HepG2 (cell line): ENCODE data around the gene IPO13. TPM values are rescaled to one million over a fixed set of nuclear protein-coding genes. Genes with fewer than 3 reads are reported as not detected.

Experiments
- ATAC-seq: fragments of 200-7000 bp; cut with Tn5 transposase; 3 replicates; pipeline ENCODE4 v1.9.1; 2020; ENCODE audit warnings: mild to moderate bottlenecking, moderate library complexity
- BruUV-seq: library from RNA; stranded (reverse); fragments of 400-500 nt; replicated peaks from 2 replicates; lab custom pipeline; 2021; lab: Mats Ljungman, UMichigan
- CTCF ChIA-PET: fragments of 300-600 bp; formaldehyde crosslinking; extraction: SDS; loops from one replicate; lab custom pipeline; 2021; ENCODE audit warnings: low total read pairs, inconsistent platforms, low intra/inter-chr PET ratio; lab: Yijun Ruan, JAX
- POLR2A ChIA-PET: fragments of 350-600 bp; sonication (Branson Sonifier 250); formaldehyde crosslinking; loops from one replicate; lab custom pipeline; 2020; ENCODE audit warnings: antibody characterized with exemption, inconsistent platforms; lab: Yijun Ruan, JAX
- DNase-seq: peaks from one replicate; pipeline ENCODE4 v3.0.0-alpha.2; 2015; ENCODE audit warnings: low spot score
- FAIRE-seq: peaks from 3 replicates; lab custom pipeline; 2011; peaks lifted over from hg19 to GRCh38; lab: Jason Lieb, UNC
- H2AFZ ChIP-seq: one replicate; pipeline ENCODE4 v1.6.1; 2011; ENCODE audit warnings: low read length, inconsistent platforms
- H3K27ac ChIP-seq: fragments of 300-600 bp; 3 replicates; pipeline ENCODE4 v1.8.0; 2011; ENCODE audit warnings: mixed run types, mild to moderate bottlenecking, mixed read lengths, low read length, inconsistent platforms; ENCODE audit not compliant: insufficient read depth; ENCODE audit errors: extremely low read length
- H3K27me3 ChIP-seq, 2 experiments: fragments of 200-600 bp in 1 of 2; 2 replicates in 1 of 2; 3 replicates in 1 of 2; pipeline versions ENCODE4 v1.6.0 to v1.8.0; 2011; ENCODE audit warnings: low read length in 2 of 2, mild to moderate bottlenecking in 2 of 2, moderate library complexity in 2 of 2, inconsistent platforms in 1 of 2; ENCODE audit not compliant: insufficient read depth in 2 of 2, control insufficient read depth in 1 of 2
- H3K36me3 ChIP-seq, 2 experiments: fragments of 200-600 bp in 1 of 2; replicated peaks in 1 of 2; 2 replicates in 1 of 2; 3 replicates in 1 of 2; pipeline versions ENCODE4 v1.5.1 to v1.8.0; 2011; ENCODE audit warnings: low read length in 2 of 2, inconsistent platforms in 1 of 2; ENCODE audit not compliant: insufficient read depth in 2 of 2, control insufficient read depth in 1 of 2
- H3K4me1 ChIP-seq: 2 replicates; pipeline ENCODE4 v1.5.1; 2012; ENCODE audit warnings: low read length, inconsistent platforms; ENCODE audit not compliant: insufficient read depth
- H3K4me2 ChIP-seq: 2 replicates; pipeline ENCODE4 v1.6.0; 2011; ENCODE audit warnings: low read depth, low read length, inconsistent platforms
- H3K4me3 ChIP-seq, 3 experiments: fragments of 200-600 bp in 1 of 3; sonication (generic), shearing (Covaris generic) in 1 of 3; replicated peaks in 1 of 3; 2 replicates each; pipeline ENCODE4 v1.5.1; 2011 to 2016; ENCODE audit warnings: low read length in 3 of 3, inconsistent platforms in 2 of 3, low read depth in 2 of 3, mild to moderate bottlenecking in 2 of 3, control low read depth in 1 of 3, mixed read lengths in 1 of 3; ENCODE audit not compliant: insufficient read depth in 1 of 3
- H3K79me2 ChIP-seq: one replicate; pipeline ENCODE4 v1.6.1; 2011; ENCODE audit warnings: low read length, inconsistent platforms; ENCODE audit not compliant: insufficient read depth
- H3K9ac ChIP-seq: 2 replicates; pipeline ENCODE4 v1.6.0; 2011; ENCODE audit warnings: mild to moderate bottlenecking, low read depth, low read length, inconsistent platforms; ENCODE audit not compliant: insufficient read depth
- H3K9me3 ChIP-seq: 2 replicates; pipeline ENCODE4 v1.5.1; 2012; ENCODE audit warnings: mild to moderate bottlenecking, low read length
- H4K20me1 ChIP-seq: 2 replicates; pipeline ENCODE4 v1.6.0; 2011; ENCODE audit warnings: inconsistent platforms, mild to moderate bottlenecking, low read length, moderate library complexity; ENCODE audit not compliant: insufficient read depth
- ELF3 ChIP-seq: IDR thresholded peaks from 2 replicates; pipeline ENCODE4 v1.6.1; 2016; ENCODE audit warnings: missing genetic modification reagents, missing compliant biosample characterization
- KLF13 ChIP-seq: sonication (generic); formaldehyde crosslinking; IDR thresholded peaks from 2 replicates; pipeline ENCODE4 v1.4.0; 2020; ENCODE audit warnings: mild to moderate bottlenecking, missing genetic modification reagents
- MAFG ChIP-seq: sonication (generic); formaldehyde crosslinking; IDR thresholded peaks from 2 replicates; pipeline ENCODE4 v1.5.1; 2020; ENCODE audit warnings: mild to moderate bottlenecking, missing genetic modification reagents
- REST ChIP-seq, 2 experiments: IDR thresholded peaks; 2 replicates each; pipeline ENCODE4 v1.6.1; 2011 to 2012; ENCODE audit warnings: low read length in 2 of 2, borderline replicate concordance in 1 of 2, low read depth in 1 of 2, mild to moderate bottlenecking in 1 of 2, moderate library complexity in 1 of 2
- SALL1 ChIP-seq: sonication (generic); formaldehyde crosslinking; IDR thresholded peaks from 2 replicates; pipeline ENCODE4 v1.8.0; 2022; ENCODE audit warnings: mild to moderate bottlenecking, missing genetic modification reagents
- WIZ ChIP-seq: sonication (generic); formaldehyde crosslinking; IDR thresholded peaks from 2 replicates; pipeline ENCODE4 v1.5.1; 2020; ENCODE audit warnings: mild to moderate bottlenecking, missing genetic modification reagents
- ZBTB4 ChIP-seq: sonication (generic); formaldehyde crosslinking; IDR thresholded peaks from 2 replicates; pipeline ENCODE4 v1.4.0; 2020; ENCODE audit warnings: missing genetic modification reagents, mild to moderate bottlenecking, borderline replicate concordance
- ZBTB7A ChIP-seq: sonication (generic); formaldehyde crosslinking; IDR thresholded peaks from 2 replicates; pipeline ENCODE4 v1.8.0; 2022; ENCODE audit warnings: mild to moderate bottlenecking, missing genetic modification reagents
- ZFP62 ChIP-seq: sonication (generic); formaldehyde crosslinking; IDR thresholded peaks from 2 replicates; pipeline ENCODE4 v1.4.0; 2020; ENCODE audit warnings: missing genetic modification reagents
- ZNF281 ChIP-seq: sonication (generic); formaldehyde crosslinking; IDR thresholded peaks from 2 replicates; pipeline ENCODE4 v1.4.0; 2020; ENCODE audit warnings: missing genetic modification reagents, borderline replicate concordance
- ZNF44 ChIP-seq: sonication (generic); formaldehyde crosslinking; IDR thresholded peaks from 2 replicates; pipeline ENCODE4 v1.5.1; 2020; ENCODE audit warnings: mild to moderate bottlenecking, missing genetic modification reagents
- ZNF572 ChIP-seq: sonication (generic); formaldehyde crosslinking; IDR thresholded peaks from 2 replicates; pipeline ENCODE4 v1.5.1; 2020; ENCODE audit warnings: mild to moderate bottlenecking, missing genetic modification reagents
- WGBS: methylation state at CpG from one replicate; pipeline ENCODE4 v1.1.6; 2017; ENCODE audit warnings: low lambda C conversion rate; 5-methylcytosine and 5-hydroxymethylcytosine counted together
- in situ Hi-C: cut with HindIII; loops from 2 replicates; pipeline ENCODE4 v1.10.0; 2017; ENCODE audit warnings: low pct_unique_long_range_greater_than_20kb; ENCODE audit not compliant: extremely low pct_ligation_motif_present
- intact Hi-C: fragments of 100-400 bp; cut with micrococcal nuclease; formaldehyde crosslinking; loops from one replicate; pipeline ENCODE4 v1.10.0; 2022; ENCODE audit not compliant: unreplicated experiment
- polyA plus RNA-seq, 8 experiments: library from polyadenylated mRNA; depleted of rRNA in 3 of 8; stranded (reverse) in 7 of 8; unstranded in 1 of 8; fragments of >200 nt; fragmentation: Illumina TruSeq in 4 of 8; extraction: Trizol in 4 of 8; gene quantifications; 2 replicates each; pipeline versions ENCODE4 v1.2.1 to v1.2.3, GENCODE V29; 2011 to 2016; ENCODE audit warnings: low read depth in 4 of 8, missing spikeins in 1 of 8, mixed read lengths in 1 of 8; ENCODE audit not compliant: insufficient read depth in 1 of 8
- total RNA-seq, 5 experiments: library from RNA; depleted of rRNA; stranded (reverse); fragments of >200 nt; fragmentation: Illumina TruSeq; extraction: Trizol; gene quantifications; 2 replicates each; pipeline ENCODE4 v1.2.3, GENCODE V29; 2016; ENCODE audit warnings: low read depth in 1 of 5

Gene IPO13
- total and polyA plus RNA-seq, 2 of the 13 experiments (the other 11 are each of a cell fraction or from before 2014, with no cell fraction given): 12.9 to 15.6 TPM

GRCh38 chr1:43997295-43997999 lies 50.7 kb downstream of the IPO13 start:
- Histone ChIP-seq H3K36me3 (peaks cover 5 to 17% of the 10 kb centered on the region in 2 experiments; a peak in 4 of 5 replicates), H3K9ac (no peak overlapping the region), H4K20me1 (no peaks in the 10 kb centered on the region), H3K4me3 (no peak overlapping the region), H2AFZ (no peak overlapping the region), H3K79me2 (no peaks in the 10 kb centered on the region), H3K4me2 (no peak overlapping the region), H3K27ac (no peak overlapping the region), H3K9me3 (no peaks in the 10 kb centered on the region), H3K4me1 (peaks cover 38% of the 10 kb centered on the region), H3K27me3 (no peaks in the 10 kb centered on the region)
- 92% methylated on average over 11 of the region's 22 CpGs for WGBS
- CTCF ChIA-PET: no interaction called here
- no TSS peak for BruUV-seq
- intact Hi-C loops (no loop called here), in situ Hi-C loops (loop anchor here (5.0 kb wide), 1 partner anchor 35 kb away; the partner anchor contains the start of gene SLC6A9)
- ATAC-seq (no peak), FAIRE-seq (no peak), DNase-seq (no peak)
- POLR2A ChIA-PET: interaction anchor here (1.4 kb wide), 1 partner anchor 34 kb away, joined by 4 read pairs; the partner anchor contains the start of gene SLC6A9
- TF ChIP-seq MAFG (no peak), KLF13 (CRISPR knock-in tag) (no peak), ZNF281 (CRISPR knock-in tag) (peak; percentile 54; the same call in 1 of the 2 replicates), ZNF44 (CRISPR knock-in tag) (no peak), ZNF572 (CRISPR knock-in tag) (no peak), ZBTB7A (CRISPR knock-in tag) (no peak), REST (IDR thresholded peaks at IDR 0.05; ENCODE audit: borderline replicate concordance in 1 of 2, low read depth in 1 of 2, low read length in 2 of 2) (no peak), WIZ (CRISPR knock-in tag) (no peak), ELF3 (CRISPR knock-in tag) (no peak), ZBTB4 (CRISPR knock-in tag) (no peak), ZFP62 (CRISPR knock-in tag) (no peak), SALL1 (CRISPR knock-in tag) (no peak)
